Neural cell (in vitro differentiated cells): ENCODE data around the gene ZNF281. TPM values are rescaled to one million over a fixed set of nuclear protein-coding genes. Genes with fewer than 3 reads are reported as not detected.

Source experiments
- H2AFZ ChIP-seq: fragments of 200-600, 300-800 bp; sonication (generic), shearing (Covaris generic); 2 replicates; pipeline ENCODE4 v1.6.0; 2014; ENCODE audit warnings: low read depth, mild to moderate bottlenecking, antibody characterized with exemption, low read length, moderate library complexity
- H3F3A ChIP-seq: fragments of 200-600 bp; shearing (Covaris generic); 2 replicates; pipeline ENCODE4 v1.6.1; 2016; ENCODE audit warnings: mild to moderate bottlenecking, moderate library complexity, mixed read lengths, antibody characterized with exemption, low read length; ENCODE audit not compliant: insufficient read depth, poor library complexity, severe bottlenecking
- H3K27ac ChIP-seq: fragments of 200-600, 300-800 bp; sonication (generic), shearing (Covaris generic); 2 replicates; pipeline ENCODE4 v1.5.1; 2014; ENCODE audit warnings: mild to moderate bottlenecking, low read length, moderate library complexity
- H3K27me3 ChIP-seq: fragments of 300-800, 200-600 bp; sonication (generic), shearing (Covaris generic); 2 replicates; pipeline ENCODE4 v1.6.0; 2014; ENCODE audit warnings: mild to moderate bottlenecking, low read depth, low read length, moderate library complexity; ENCODE audit not compliant: insufficient read depth
- H3K36me3 ChIP-seq: fragments of 300-800, 200-600 bp; sonication (generic), shearing (Covaris generic); 2 replicates; pipeline ENCODE4 v1.5.1; 2014; ENCODE audit warnings: mild to moderate bottlenecking, antibody characterized with exemption, low read length, moderate library complexity; ENCODE audit not compliant: insufficient read depth
- H3K4me2 ChIP-seq: fragments of 300-800, 200-600 bp; sonication (generic), shearing (Covaris generic); 2 replicates; pipeline ENCODE4 v1.6.0; 2014; ENCODE audit warnings: mild to moderate bottlenecking, low read length
- H3K4me3 ChIP-seq: fragments of 300-800, 200-600 bp; sonication (generic), shearing (Covaris generic); 2 replicates; pipeline ENCODE4 v1.5.1; 2014; ENCODE audit warnings: mild to moderate bottlenecking, low read length, moderate library complexity
- H3K79me2 ChIP-seq: fragments of 200-600 bp; shearing (Covaris generic); replicated peaks from 2 replicates; pipeline ENCODE4 v1.6.0; 2014; ENCODE audit warnings: mild to moderate bottlenecking, low read length, moderate library complexity; ENCODE audit not compliant: insufficient read depth
- H3K9ac ChIP-seq: fragments of 300-800, 200-600 bp; sonication (generic), shearing (Covaris generic); 2 replicates; pipeline ENCODE4 v1.6.1; 2016; ENCODE audit warnings: mild to moderate bottlenecking, low read length, mixed read lengths
- H3K9me2 ChIP-seq: fragments of 200-600 bp; shearing (Covaris generic); 2 replicates; pipeline ENCODE4 v1.6.1; 2016; ENCODE audit warnings: mild to moderate bottlenecking, low read length, mixed read lengths; ENCODE audit not compliant: insufficient read depth
- H3K9me3 ChIP-seq: fragments of 200-600, 300-800 bp; sonication (generic), shearing (Covaris generic); 2 replicates; pipeline ENCODE4 v1.6.1; 2016; ENCODE audit warnings: mild to moderate bottlenecking, mixed run types, low read length, moderate library complexity, mixed read lengths
- H4K20me1 ChIP-seq: fragments of 200-600 bp; shearing (Covaris generic); 2 replicates; pipeline ENCODE4 v1.6.1; 2016; ENCODE audit warnings: mild to moderate bottlenecking, mixed run types; ENCODE audit not compliant: insufficient read depth
- EP300 ChIP-seq: fragments of 450-650 bp; conservative IDR thresholded peaks from 2 replicates; pipeline ENCODE4 v1.6.1; 2014; ENCODE audit warnings: antibody characterized with exemption, mild to moderate bottlenecking, moderate library complexity; ENCODE audit not compliant: poor library complexity, severe bottlenecking
- EZH2 ChIP-seq: fragments of 200-600, 300-800 bp; shearing (Covaris generic), sonication (generic); IDR thresholded peaks from 2 replicates; pipeline ENCODE4 v1.6.1; 2014; ENCODE audit warnings: antibody characterized with exemption, low read length, borderline replicate concordance, mild to moderate bottlenecking; ENCODE audit not compliant: insufficient read depth, poor library complexity, severe bottlenecking
- MXI1 ChIP-seq: fragments of 450-650 bp; conservative IDR thresholded peaks from 2 replicates; pipeline ENCODE4 v1.6.1; 2014; ENCODE audit warnings: antibody characterized with exemption, mild to moderate bottlenecking; ENCODE audit not compliant: poor library complexity, severe bottlenecking
- POLR2AphosphoS5 ChIP-seq: IDR thresholded peaks from 2 replicates; pipeline ENCODE4 v1.6.1; 2012
- RAD21 ChIP-seq: fragments of 450-650 bp; conservative IDR thresholded peaks from 2 replicates; pipeline ENCODE4 v1.6.1; 2014; ENCODE audit warnings: antibody characterized with exemption, mild to moderate bottlenecking, moderate library complexity
- SMC3 ChIP-seq: fragments of 450-650 bp; conservative IDR thresholded peaks from 2 replicates; pipeline ENCODE4 v1.6.1; 2014; ENCODE audit warnings: antibody characterized with exemption, mild to moderate bottlenecking, moderate library complexity; ENCODE audit not compliant: poor library complexity
- TAF1 ChIP-seq: IDR thresholded peaks from 2 replicates; pipeline ENCODE4 v1.6.1; 2012; ENCODE audit warnings: low read depth
- polyA plus RNA-seq: library from polyadenylated mRNA; depleted of rRNA; stranded (reverse); fragments of >200 nt; gene quantifications from 2 replicates; pipeline ENCODE4 v1.2.3, GENCODE V29; 2014
- TF ChIP-seq, protein P1 (sequence below): fragments of 450-650 bp; IDR thresholded peaks from 2 replicates; pipeline ENCODE4 v1.5.1; 2014; ENCODE audit warnings: antibody characterized with exemption, mild to moderate bottlenecking, moderate library complexity; ENCODE audit not compliant: poor library complexity, severe bottlenecking
- TF ChIP-seq, protein P2 (sequence below): IDR thresholded peaks from 2 replicates; pipeline ENCODE4 v1.6.1; 2012; ENCODE audit warnings: borderline replicate concordance

Gene ZNF281
- polyA plus RNA-seq, 1 donor from 2014 or later, result 23.9 TPM

DNA sequence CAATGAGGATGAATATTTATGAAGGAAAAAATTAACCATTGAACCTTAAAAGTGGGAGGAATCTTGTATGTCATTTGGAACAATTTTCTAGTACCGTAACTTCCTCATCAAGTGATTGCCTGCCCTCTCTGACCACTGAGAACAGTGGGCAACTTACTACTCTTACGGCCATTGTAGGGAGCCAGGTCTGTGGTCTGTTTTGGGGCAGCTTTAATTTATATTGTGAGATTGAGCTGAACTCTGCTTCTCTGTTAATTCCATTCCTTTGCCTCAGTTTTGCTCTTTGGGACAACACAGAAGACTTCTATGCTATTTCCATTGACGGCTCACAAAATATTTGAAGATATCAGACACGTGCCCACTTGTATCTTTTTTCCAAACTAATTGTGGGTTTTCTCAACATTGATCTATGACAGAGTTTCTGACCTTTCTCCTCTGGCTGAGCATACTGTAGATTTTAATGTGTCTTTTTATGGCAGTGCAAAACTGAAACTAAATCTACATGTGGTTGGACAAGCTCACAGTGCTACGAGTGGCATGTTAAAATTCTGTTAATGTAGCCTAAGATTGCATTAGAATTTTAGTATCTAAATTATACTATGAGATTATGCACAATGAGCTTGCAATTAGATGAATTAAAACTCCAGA lies 27.8 kb upstream of the ZNF281 start:
- Histone ChIP-seq H3K9ac (no peak overlapping the region), H3K9me2 (no peaks in the 10 kb centered on the region), H3K9me3 (no peaks in the 10 kb centered on the region), H3K36me3 (no peaks in the 10 kb centered on the region), H3K79me2 (no peaks in the 10 kb centered on the region), H3F3A (no peaks in the 10 kb centered on the region), H3K4me3 (no peak overlapping the region), H3K27ac (no peak overlapping the region), H2AFZ (no peak overlapping the region), H4K20me1 (no peaks in the 10 kb centered on the region), H3K27me3 (no peaks in the 10 kb centered on the region), H3K4me2 (no peak overlapping the region)
- TF ChIP-seq EZH2 (no peak), POLR2AphosphoS5 (no peak), MXI1 (no peak), EP300 (no peak), TAF1 (no peak)

GRCh38 chr1:200437088-200437487 lies 27.3 kb upstream of the ZNF281 start:
- Histone ChIP-seq H3K9me3 (no peaks in the 10 kb centered on the region), H3K79me2 (no peaks in the 10 kb centered on the region), H3K4me3 (no peak overlapping the region), H4K20me1 (no peaks in the 10 kb centered on the region), H3K4me2 (no peak overlapping the region), H3K9me2 (no peaks in the 10 kb centered on the region), H2AFZ (no peak overlapping the region), H3K27me3 (no peaks in the 10 kb centered on the region), H3K9ac (no peak overlapping the region), H3K36me3 (no peaks in the 10 kb centered on the region), H3K27ac (no peak overlapping the region), H3F3A (no peaks in the 10 kb centered on the region)
- TF ChIP-seq POLR2AphosphoS5 (no peak), EZH2 (no peak), SMC3 (no peak), RAD21 (no peak), EP300 (no peak), TAF1 (no peak)
- TF ChIP-seq, protein P1, sequence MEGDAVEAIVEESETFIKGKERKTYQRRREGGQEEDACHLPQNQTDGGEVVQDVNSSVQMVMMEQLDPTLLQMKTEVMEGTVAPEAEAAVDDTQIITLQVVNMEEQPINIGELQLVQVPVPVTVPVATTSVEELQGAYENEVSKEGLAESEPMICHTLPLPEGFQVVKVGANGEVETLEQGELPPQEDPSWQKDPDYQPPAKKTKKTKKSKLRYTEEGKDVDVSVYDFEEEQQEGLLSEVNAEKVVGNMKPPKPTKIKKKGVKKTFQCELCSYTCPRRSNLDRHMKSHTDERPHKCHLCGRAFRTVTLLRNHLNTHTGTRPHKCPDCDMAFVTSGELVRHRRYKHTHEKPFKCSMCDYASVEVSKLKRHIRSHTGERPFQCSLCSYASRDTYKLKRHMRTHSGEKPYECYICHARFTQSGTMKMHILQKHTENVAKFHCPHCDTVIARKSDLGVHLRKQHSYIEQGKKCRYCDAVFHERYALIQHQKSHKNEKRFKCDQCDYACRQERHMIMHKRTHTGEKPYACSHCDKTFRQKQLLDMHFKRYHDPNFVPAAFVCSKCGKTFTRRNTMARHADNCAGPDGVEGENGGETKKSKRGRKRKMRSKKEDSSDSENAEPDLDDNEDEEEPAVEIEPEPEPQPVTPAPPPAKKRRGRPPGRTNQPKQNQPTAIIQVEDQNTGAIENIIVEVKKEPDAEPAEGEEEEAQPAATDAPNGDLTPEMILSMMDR, result no peak
- TF ChIP-seq, protein P2, sequence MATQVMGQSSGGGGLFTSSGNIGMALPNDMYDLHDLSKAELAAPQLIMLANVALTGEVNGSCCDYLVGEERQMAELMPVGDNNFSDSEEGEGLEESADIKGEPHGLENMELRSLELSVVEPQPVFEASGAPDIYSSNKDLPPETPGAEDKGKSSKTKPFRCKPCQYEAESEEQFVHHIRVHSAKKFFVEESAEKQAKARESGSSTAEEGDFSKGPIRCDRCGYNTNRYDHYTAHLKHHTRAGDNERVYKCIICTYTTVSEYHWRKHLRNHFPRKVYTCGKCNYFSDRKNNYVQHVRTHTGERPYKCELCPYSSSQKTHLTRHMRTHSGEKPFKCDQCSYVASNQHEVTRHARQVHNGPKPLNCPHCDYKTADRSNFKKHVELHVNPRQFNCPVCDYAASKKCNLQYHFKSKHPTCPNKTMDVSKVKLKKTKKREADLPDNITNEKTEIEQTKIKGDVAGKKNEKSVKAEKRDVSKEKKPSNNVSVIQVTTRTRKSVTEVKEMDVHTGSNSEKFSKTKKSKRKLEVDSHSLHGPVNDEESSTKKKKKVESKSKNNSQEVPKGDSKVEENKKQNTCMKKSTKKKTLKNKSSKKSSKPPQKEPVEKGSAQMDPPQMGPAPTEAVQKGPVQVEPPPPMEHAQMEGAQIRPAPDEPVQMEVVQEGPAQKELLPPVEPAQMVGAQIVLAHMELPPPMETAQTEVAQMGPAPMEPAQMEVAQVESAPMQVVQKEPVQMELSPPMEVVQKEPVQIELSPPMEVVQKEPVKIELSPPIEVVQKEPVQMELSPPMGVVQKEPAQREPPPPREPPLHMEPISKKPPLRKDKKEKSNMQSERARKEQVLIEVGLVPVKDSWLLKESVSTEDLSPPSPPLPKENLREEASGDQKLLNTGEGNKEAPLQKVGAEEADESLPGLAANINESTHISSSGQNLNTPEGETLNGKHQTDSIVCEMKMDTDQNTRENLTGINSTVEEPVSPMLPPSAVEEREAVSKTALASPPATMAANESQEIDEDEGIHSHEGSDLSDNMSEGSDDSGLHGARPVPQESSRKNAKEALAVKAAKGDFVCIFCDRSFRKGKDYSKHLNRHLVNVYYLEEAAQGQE, result no peak
